Stimulated activated naive B cell treated with anti-CD40 and anti-IgM and Interleukin-4, amounts not matched to agents 10 μg/mL and 1 μg/mL and 100 μg/mL, for 72 hours (primary cell): ENCODE measurements around the gene NPDC1.
A peak's percentile ranks its signal among the peaks of the same experiment; 100 is the strongest.

Experiments used
- ATAC-seq, 2 donors: fragments of 150-1000 bp; cut with Tn5 transposase; replicated peaks; 2 replicates each; pipeline ENCODE4 v1.10.0; 2021; ENCODE audit warnings: moderate library complexity in 1 of 2
- DNase-seq: peaks from one replicate; pipeline ENCODE4 v3.0.0; 2021
- H3K27ac Mint-ChIP-seq: one replicate; pipeline ENCODE4 v1.8.0; 2022; ENCODE audit warnings: mild to moderate bottlenecking, mixed read lengths
- H3K27me3 Mint-ChIP-seq, 2 donors: one replicate each; pipeline ENCODE4 v1.8.0; 2022; ENCODE audit warnings: mixed read lengths in 2 of 2
- H3K36me3 Mint-ChIP-seq, 2 donors: one replicate each; pipeline ENCODE4 v1.8.0; 2022; ENCODE audit warnings: mixed read lengths in 2 of 2, mild to moderate bottlenecking in 1 of 2
- H3K4me1 Mint-ChIP-seq, 2 donors: one replicate each; pipeline ENCODE4 v1.8.0; 2022; ENCODE audit warnings: mixed read lengths in 2 of 2, mild to moderate bottlenecking in 1 of 2
- H3K4me3 Mint-ChIP-seq, 2 donors: one replicate each; pipeline ENCODE4 v1.8.0; 2022; ENCODE audit warnings: mild to moderate bottlenecking in 2 of 2, mixed read lengths in 2 of 2, moderate library complexity in 1 of 2
- H3K9me3 Mint-ChIP-seq, 2 donors: one replicate each; pipeline ENCODE4 v1.8.0; 2022; ENCODE audit warnings: mixed read lengths in 2 of 2, mild to moderate bottlenecking in 1 of 2

NPDC1 gene

DNA sequence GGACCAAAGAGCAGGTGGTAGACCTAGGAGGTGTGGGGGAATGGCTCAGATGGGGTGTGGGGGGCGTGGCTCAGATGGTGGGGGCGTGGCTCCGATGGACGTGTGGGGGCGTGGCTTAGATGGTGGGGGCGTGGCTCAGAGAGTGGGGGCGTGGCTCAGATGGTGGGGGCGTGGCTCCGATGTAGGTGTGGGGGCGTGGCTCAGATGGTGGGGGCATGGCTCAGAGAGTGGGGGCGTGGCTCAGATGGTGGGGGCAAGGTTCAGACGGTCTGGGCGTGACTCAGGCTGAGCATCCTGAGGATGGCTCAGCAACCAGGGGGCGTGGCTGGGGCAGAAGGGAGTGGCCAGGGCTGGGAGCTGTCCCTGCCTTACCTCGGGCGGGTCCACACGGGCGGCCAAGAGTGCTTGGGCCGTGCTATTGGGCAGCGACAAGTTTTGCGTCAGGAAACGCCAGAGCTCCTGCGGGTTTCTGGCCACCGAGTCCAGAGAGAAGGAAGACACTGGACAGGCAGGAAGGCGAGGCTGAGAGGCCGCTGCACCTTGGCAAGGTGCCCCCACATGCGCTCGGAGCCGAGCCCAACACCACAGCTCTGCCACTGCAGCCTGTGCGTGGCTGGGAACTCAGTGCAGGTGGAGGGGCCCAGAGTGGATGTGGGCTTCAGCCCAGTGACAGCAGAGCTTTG is 23.9 kb downstream of the NPDC1 start:
- H3K4me1 Mint-ChIP-seq = peaks cover 0 to 7% of the 10 kb centered on the region in 2 donors

DNA sequence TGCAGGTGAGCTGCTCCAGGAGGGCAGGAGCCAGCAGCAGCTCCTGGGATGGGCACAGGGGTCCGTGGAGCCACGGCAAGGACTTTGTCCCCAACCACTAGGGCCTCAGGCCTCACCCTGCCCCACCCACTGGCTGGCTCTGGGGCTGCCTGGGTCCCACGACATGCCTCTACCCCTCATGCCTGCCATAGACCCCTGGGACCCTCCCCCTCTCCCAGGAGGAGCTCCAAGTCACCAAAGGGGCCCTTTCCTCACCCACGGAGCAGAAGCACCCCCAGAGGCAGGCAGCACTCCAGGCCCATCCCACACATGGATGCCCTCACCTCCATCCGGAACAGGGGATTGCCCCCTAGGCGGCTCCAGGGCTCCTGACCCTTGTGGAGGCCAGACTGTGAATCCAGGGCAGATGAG is 24.4 kb downstream of the NPDC1 start:
- DNase-seq = no peak
- H3K4me1 Mint-ChIP-seq = peaks cover 0 to 3% of the 10 kb centered on the region in 2 donors
- peaks cover 6 to 8% of the 10 kb centered on the region in 2 donors for H3K36me3 Mint-ChIP-seq
- ATAC-seq = no peak
- peaks cover 0 to 2% of the 10 kb centered on the region in 2 donors for H3K9me3 Mint-ChIP-seq
- H3K4me3 Mint-ChIP-seq = no peak overlapping the region
- no peak overlapping the region for H3K27ac Mint-ChIP-seq
- H3K27me3 Mint-ChIP-seq = no peaks in the 10 kb centered on the region

More for the DNA sequence above, 23.9 kb downstream of the NPDC1 start:
- H3K27me3 Mint-ChIP-seq = no peaks in the 10 kb centered on the region
- ATAC-seq = peak; percentile 67
- H3K27ac Mint-ChIP-seq = no peak overlapping the region
- H3K4me3 Mint-ChIP-seq = no peak overlapping the region
- peaks cover 2 to 4% of the 10 kb centered on the region in 2 donors for H3K36me3 Mint-ChIP-seq
- DNase-seq = no peak
- H3K9me3 Mint-ChIP-seq = peaks cover 0 to 2% of the 10 kb centered on the region in 2 donors

GRCh38 chr9:137020771-137021567 is 25.0 kb downstream of the NPDC1 start:
- ATAC-seq = no peak
- H3K4me3 Mint-ChIP-seq = no peak overlapping the region
- DNase-seq = no peak
- peaks cover 0 to 2% of the 10 kb centered on the region in 2 donors for H3K9me3 Mint-ChIP-seq
- peaks cover 0 to 3% of the 10 kb centered on the region in 2 donors for H3K4me1 Mint-ChIP-seq
- H3K27ac Mint-ChIP-seq = no peak overlapping the region
- H3K27me3 Mint-ChIP-seq = no peaks in the 10 kb centered on the region
- peaks cover 6 to 8% of the 10 kb centered on the region in 2 donors for H3K36me3 Mint-ChIP-seq

GRCh38 chr9:137019891-137020683 is 25.9 kb downstream of the NPDC1 start:
- Mint-ChIP-seq H3K4me3 (no peak overlapping the region), H3K27ac (no peak overlapping the region), H3K36me3 (peaks cover 6 to 8% of the 10 kb centered on the region in 2 donors), H3K4me1 (peaks cover 0 to 2% of the 10 kb centered on the region in 2 donors), H3K9me3 (peaks cover 0 to 2% of the 10 kb centered on the region in 2 donors), H3K27me3 (no peaks in the 10 kb centered on the region)
- no peak for ATAC-seq
- DNase-seq = no peak

DNA sequence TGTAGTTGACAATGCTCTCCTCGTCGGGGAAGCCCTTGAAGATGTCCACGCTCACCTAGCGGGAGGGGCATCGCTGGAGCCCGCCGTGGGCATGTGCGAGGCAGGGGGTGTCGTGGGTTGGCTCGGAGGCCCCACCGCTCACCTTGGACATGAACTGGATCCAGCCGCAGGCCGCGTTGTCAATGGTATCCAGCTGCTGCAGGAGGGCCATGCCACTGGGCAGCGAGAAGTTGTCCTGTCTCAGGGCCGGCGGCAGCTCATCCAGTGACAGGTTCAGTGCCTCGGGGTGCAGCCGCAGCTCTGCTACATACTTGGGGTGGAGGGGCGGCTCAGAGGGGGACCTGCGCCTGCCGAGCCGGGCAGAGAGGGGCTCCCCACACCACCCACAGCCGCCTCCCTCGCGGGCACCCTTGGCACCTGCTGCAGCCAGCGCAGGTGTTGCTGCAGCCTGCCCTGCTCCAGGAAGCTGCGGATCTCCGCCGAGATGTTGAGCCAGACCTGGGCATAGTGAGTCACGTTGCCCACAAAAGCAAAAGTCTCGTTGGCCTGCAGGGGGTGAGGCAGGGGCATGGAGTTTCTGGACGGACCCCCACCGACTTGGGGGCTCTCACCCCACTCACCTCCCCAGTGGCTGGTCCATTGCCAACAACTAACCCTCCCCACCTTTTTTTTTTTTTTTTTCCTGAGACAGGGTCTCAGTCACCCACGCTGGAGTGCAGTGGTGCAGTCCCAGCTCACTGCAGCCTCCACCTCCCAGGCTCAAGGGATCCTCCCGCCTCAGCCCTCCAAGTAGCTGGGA is 27.0 kb downstream of the NPDC1 start:
- Mint-ChIP-seq H3K4me1 (peaks cover 0 to 2% of the 10 kb centered on the region in 2 donors), H3K9me3 (peaks cover 0 to 2% of the 10 kb centered on the region in 2 donors), H3K27ac (no peak overlapping the region), H3K4me3 (no peak overlapping the region), H3K36me3 (peaks cover 8% of the 10 kb centered on the region in 2 donors), H3K27me3 (no peaks in the 10 kb centered on the region)
- DNase-seq (no peak), ATAC-seq (no peak)

GRCh38 chr9:137017791-137018497 is 28.0 kb downstream of the NPDC1 start:
- peaks cover 8% of the 10 kb centered on the region in 2 donors for H3K36me3 Mint-ChIP-seq
- DNase-seq (no peak), ATAC-seq (no peak)
- no peak overlapping the region for H3K4me3 Mint-ChIP-seq
- peaks cover 0 to 2% of the 10 kb centered on the region in 2 donors for H3K4me1 Mint-ChIP-seq
- H3K9me3 Mint-ChIP-seq = peaks cover 0 to 2% of the 10 kb centered on the region in 2 donors
- no peak overlapping the region for H3K27ac Mint-ChIP-seq
- H3K27me3 Mint-ChIP-seq = no peaks in the 10 kb centered on the region

DNA sequence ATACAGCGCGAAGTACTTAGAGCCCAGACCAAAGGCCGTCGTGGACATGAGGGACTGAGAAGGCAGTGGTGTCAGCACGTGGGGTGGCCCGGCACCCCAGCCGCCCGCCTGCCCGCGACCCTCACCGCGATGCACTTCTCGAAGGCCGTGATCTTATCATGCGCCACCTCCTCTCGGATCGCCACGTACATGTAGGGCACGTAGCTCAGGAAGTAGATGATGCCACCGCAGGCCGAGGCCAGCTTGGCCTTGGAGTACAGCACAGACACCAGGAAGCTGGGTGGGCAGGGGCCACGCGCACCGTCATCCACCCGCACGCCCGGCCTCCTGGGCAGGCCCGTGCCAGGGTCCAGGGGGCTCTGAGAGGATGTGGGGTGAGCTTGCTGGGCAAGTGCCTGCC is 28.9 kb downstream of the NPDC1 start:
- peaks cover 0 to under 1% of the 10 kb centered on the region in 2 donors for H3K9me3 Mint-ChIP-seq
- no peak for DNase-seq
- no peak overlapping the region for H3K27ac Mint-ChIP-seq
- peaks cover 6 to 8% of the 10 kb centered on the region in 2 donors for H3K36me3 Mint-ChIP-seq
- no peak for ATAC-seq
- peaks cover 0 to under 1% of the 10 kb centered on the region in 2 donors for H3K4me1 Mint-ChIP-seq
- H3K4me3 Mint-ChIP-seq = no peak overlapping the region
- no peaks in the 10 kb centered on the region for H3K27me3 Mint-ChIP-seq

DNA sequence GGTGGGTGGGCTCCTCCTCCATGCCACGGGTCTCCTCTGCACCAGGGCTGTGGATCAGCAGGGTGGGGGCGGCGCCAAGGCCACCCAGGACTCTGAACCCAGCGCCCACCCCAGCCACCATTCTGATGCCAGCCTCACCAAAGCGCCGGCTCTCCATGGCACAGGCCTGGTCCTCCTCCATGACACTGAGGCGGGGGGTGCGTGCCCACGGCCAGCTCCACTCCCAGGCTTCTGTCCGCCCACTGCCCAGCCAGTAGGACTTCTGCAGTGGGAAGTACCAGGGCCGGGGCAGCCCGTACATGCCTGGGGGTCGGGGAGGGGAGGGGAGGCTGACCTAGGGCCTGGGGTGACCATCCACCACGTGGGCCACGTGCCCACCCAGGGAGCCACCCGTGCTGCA is 29.5 kb downstream of the NPDC1 start:
- H3K27me3 Mint-ChIP-seq = no peaks in the 10 kb centered on the region
- H3K4me3 Mint-ChIP-seq = no peak overlapping the region
- H3K9me3 Mint-ChIP-seq = no peaks in the 10 kb centered on the region
- H3K36me3 Mint-ChIP-seq = peaks cover 5 to 9% of the 10 kb centered on the region in 2 donors
- no peak overlapping the region for H3K27ac Mint-ChIP-seq
- H3K4me1 Mint-ChIP-seq = no peaks in the 10 kb centered on the region
- no peak for ATAC-seq
- no peak for DNase-seq

- DNase-seq (no peak), ATAC-seq (no peak)
- Mint-ChIP-seq H3K36me3 (peaks cover 7 to 11% of the 10 kb centered on the region in 2 donors), H3K9me3 (no peaks in the 10 kb centered on the region), H3K27me3 (no peaks in the 10 kb centered on the region), H3K4me3 (no peak overlapping the region), H3K27ac (no peak overlapping the region), H3K4me1 (no peaks in the 10 kb centered on the region)
These were observed 30.0 kb downstream of the NPDC1 start for GRCh38 chr9:137015976-137016375.

GRCh38 chr9:137015540-137015930 is 30.4 kb downstream of the NPDC1 start:
- Mint-ChIP-seq H3K4me1 (no peaks in the 10 kb centered on the region), H3K27me3 (no peaks in the 10 kb centered on the region), H3K9me3 (no peaks in the 10 kb centered on the region), H3K4me3 (no peak overlapping the region), H3K36me3 (peaks cover 7 to 11% of the 10 kb centered on the region in 2 donors), H3K27ac (no peak overlapping the region)
- ATAC-seq = no peak
- no peak for DNase-seq

- H3K27ac Mint-ChIP-seq = no peak overlapping the region
These were observed 31.0 kb downstream of the NPDC1 start for GRCh38 chr9:137014776-137015539.

DNA sequence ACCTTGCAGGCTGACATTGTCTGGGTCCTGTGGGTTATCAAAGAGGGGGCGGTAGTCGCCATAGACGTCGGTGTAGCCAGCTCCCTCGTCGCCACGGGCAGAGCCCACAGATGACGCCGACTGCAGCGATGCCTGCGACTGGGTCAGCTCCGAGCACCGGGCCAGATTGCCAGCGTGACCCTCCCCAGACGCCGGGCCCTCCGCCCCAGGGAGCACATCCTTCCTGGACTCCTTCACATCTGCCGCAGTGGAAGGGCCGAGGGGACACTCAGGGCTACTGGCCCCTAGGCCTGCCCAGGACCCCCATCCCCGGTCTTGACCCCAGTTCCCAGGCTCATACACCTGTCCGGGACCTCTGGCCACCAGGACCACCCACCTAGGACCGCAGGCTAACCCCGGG is 31.8 kb downstream of the NPDC1 start:
- H3K27me3 Mint-ChIP-seq = no peaks in the 10 kb centered on the region
- no peak overlapping the region for H3K4me3 Mint-ChIP-seq

More at GRCh38 chr9:137014776-137015539, 31.0 kb downstream of the NPDC1 start:
- no peaks in the 10 kb centered on the region for H3K9me3 Mint-ChIP-seq
- H3K4me3 Mint-ChIP-seq = no peak overlapping the region
- no peak for ATAC-seq
- no peak for DNase-seq
- H3K4me1 Mint-ChIP-seq = no peaks in the 10 kb centered on the region
- H3K27me3 Mint-ChIP-seq = no peaks in the 10 kb centered on the region
- H3K36me3 Mint-ChIP-seq = peaks cover 7 to 11% of the 10 kb centered on the region in 2 donors

DNA sequence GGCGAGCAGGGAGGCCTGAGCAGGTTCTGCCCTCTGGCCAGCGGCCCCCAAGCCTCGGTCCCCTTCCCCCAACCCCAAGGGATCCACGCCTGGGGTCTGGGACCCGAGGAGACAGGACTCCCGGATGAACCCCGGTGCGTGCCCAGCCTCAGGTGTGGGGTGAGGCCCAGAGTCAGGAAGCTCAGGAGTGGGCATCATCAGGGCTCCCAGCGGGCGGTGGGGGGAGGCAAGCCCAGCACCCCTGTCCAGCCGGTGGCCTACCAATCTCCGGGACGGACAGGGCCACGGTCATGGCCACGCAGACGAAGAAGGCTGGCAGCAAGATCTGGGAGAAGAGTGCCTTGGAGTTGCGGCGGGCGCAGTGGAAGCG is 32.4 kb downstream of the NPDC1 start:
- peaks cover 7 to 11% of the 10 kb centered on the region in 2 donors for H3K36me3 Mint-ChIP-seq
- no peaks in the 10 kb centered on the region for H3K27me3 Mint-ChIP-seq

More for the DNA sequence above, 31.8 kb downstream of the NPDC1 start:
- H3K4me1 Mint-ChIP-seq = no peaks in the 10 kb centered on the region
- ATAC-seq = no peak
- peaks cover 7 to 11% of the 10 kb centered on the region in 2 donors for H3K36me3 Mint-ChIP-seq
- H3K9me3 Mint-ChIP-seq = no peaks in the 10 kb centered on the region
- DNase-seq = no peak
- no peak overlapping the region for H3K27ac Mint-ChIP-seq

More for the DNA sequence above, 32.4 kb downstream of the NPDC1 start:
- H3K4me1 Mint-ChIP-seq = no peaks in the 10 kb centered on the region
- H3K4me3 Mint-ChIP-seq = no peak overlapping the region
- ATAC-seq = no peak
- no peak overlapping the region for H3K27ac Mint-ChIP-seq
- DNase-seq = no peak
- no peaks in the 10 kb centered on the region for H3K9me3 Mint-ChIP-seq
